HG03565 (cell line): ENCODE measurements around the gene PUS7L.

Experiments
- ATAC-seq: cut with Tn5 transposase; IDR thresholded peaks from one replicate; pipeline ENCODE4 v1.9.1; 2021; ENCODE audit warnings: mild to moderate bottlenecking, moderate library complexity; ENCODE audit not compliant: unreplicated experiment

Gene PUS7L

GRCh38 chr12:43669373-43669772 lies 89.2 kb downstream of the PUS7L start:
- no peak for ATAC-seq
